Activated naive CD8-positive, alpha-beta T cell treated with anti-CD3 and anti-CD28 coated beads, Interleukin-2, amount 10 ng/mL, durations not matched to agents 7 days and 5 days (primary cell): ENCODE measurements around the gene CTPS1. TPM values are rescaled to one million over a fixed set of nuclear protein-coding genes. Genes with fewer than 3 reads are reported as not detected.

Source experiments
- ATAC-seq: fragments of 150-1000 bp; cut with Tn5 transposase; one replicate; pipeline ENCODE4 v1.10.0; 2021; ENCODE audit warnings: low read depth, moderate library complexity
- POLR2A ChIA-PET: fragments of 350-600 bp; sonication (Branson Sonifier 250); formaldehyde crosslinking; loops from one replicate; lab custom pipeline; 2021; ENCODE audit warnings: antibody characterized with exemption; lab: Charles Lee
- DNase-seq: peaks from one replicate; pipeline ENCODE4 v3.0.0; 2021
- H3K27ac Mint-ChIP-seq: one replicate; pipeline ENCODE4 v1.8.0; 2022; ENCODE audit warnings: mild to moderate bottlenecking, mixed read lengths
- H3K27me3 Mint-ChIP-seq: one replicate; pipeline ENCODE4 v1.8.0; 2022; ENCODE audit warnings: mild to moderate bottlenecking, moderate library complexity, mixed read lengths
- H3K36me3 Mint-ChIP-seq: one replicate; pipeline ENCODE4 v1.8.0; 2021; ENCODE audit warnings: mild to moderate bottlenecking, mixed read lengths
- H3K4me1 Mint-ChIP-seq: one replicate; pipeline ENCODE4 v1.8.0; 2021; ENCODE audit warnings: mixed read lengths
- H3K4me3 Mint-ChIP-seq: one replicate; pipeline ENCODE4 v1.8.0; 2022; ENCODE audit warnings: mild to moderate bottlenecking, moderate library complexity, mixed read lengths
- H3K9me3 Mint-ChIP-seq: one replicate; pipeline ENCODE4 v1.8.0; 2021; ENCODE audit warnings: mixed read lengths
- total RNA-seq, 2 experiments: library from RNA; stranded (reverse); gene quantifications; one replicate each; pipeline ENCODE4 v1.2.3, GENCODE V29; 2021

CTPS1 gene
- total RNA-seq, 2 experiments from 2014 or later = 45.1 to 47.5 TPM

GRCh38 chr1:40987439-40988276 lies 8.2 kb downstream of the CTPS1 start:
- H3K4me3 Mint-ChIP-seq = no peak overlapping the region
- H3K27ac Mint-ChIP-seq = no peak overlapping the region
- ATAC-seq (no peak), DNase-seq (no peak)
- POLR2A ChIA-PET = no interaction called here
- no peaks in the 10 kb centered on the region for H3K27me3 Mint-ChIP-seq
- H3K4me1 Mint-ChIP-seq = peaks cover 15% of the 10 kb centered on the region
- no peaks in the 10 kb centered on the region for H3K9me3 Mint-ChIP-seq
- peaks cover 49% of the 10 kb centered on the region for H3K36me3 Mint-ChIP-seq

DNA sequence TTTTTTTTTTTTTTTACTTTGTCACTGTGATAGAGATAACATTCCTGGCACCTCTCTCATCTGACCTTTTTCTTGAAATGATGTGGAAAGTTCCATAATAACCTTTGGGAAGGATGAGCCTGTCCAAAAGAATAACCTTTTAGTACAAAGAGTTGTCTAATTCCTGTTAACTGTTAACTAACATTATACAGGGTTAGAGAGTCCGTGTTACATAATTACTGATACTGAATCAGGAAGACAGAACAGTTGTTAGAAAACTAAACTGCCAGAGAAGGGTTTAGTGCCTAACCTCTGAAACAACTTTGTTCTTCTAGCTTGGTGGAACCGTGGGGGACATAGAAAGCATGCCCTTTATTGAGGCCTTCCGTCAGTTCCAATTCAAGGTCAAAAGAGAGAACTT lies 8.8 kb downstream of the CTPS1 start:
- H3K27me3 Mint-ChIP-seq = no peaks in the 10 kb centered on the region
- peaks cover 12% of the 10 kb centered on the region for H3K4me1 Mint-ChIP-seq
- no peak for ATAC-seq
- no peaks in the 10 kb centered on the region for H3K9me3 Mint-ChIP-seq
- H3K4me3 Mint-ChIP-seq = no peak overlapping the region
- POLR2A ChIA-PET = no interaction called here
- no peak overlapping the region for H3K27ac Mint-ChIP-seq
- no peak for DNase-seq
- peaks cover 47% of the 10 kb centered on the region for H3K36me3 Mint-ChIP-seq

GRCh38 chr1:40989066-40989465 lies 9.6 kb downstream of the CTPS1 start:
- Mint-ChIP-seq H3K27ac (no peak overlapping the region), H3K27me3 (no peaks in the 10 kb centered on the region), H3K4me1 (peaks cover 7% of the 10 kb centered on the region), H3K9me3 (no peaks in the 10 kb centered on the region), H3K4me3 (no peak overlapping the region), H3K36me3 (peaks cover 42% of the 10 kb centered on the region)
- POLR2A ChIA-PET = no interaction called here
- ATAC-seq (no peak), DNase-seq (no peak)

DNA sequence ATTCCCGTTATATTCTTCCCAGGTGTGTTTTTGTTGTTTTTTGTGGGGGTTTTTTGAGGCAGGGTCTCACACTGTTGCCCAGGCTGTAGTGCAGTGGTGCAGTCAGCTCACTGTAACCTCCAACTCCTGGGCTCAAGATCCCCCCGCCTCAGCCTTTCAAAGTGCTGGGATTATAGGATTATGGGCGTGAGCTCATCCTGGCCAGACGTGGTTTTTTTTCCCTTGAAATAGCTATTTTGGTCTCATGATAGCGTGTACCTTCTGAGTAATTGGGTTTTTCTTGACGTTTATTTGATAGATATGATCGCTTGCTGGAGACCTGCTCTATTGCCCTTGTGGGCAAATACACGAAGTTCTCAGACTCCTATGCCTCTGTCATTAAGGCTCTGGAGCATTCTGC lies 17.6 kb downstream of the CTPS1 start:
- no peaks in the 10 kb centered on the region for H3K27me3 Mint-ChIP-seq
- no peaks in the 10 kb centered on the region for H3K9me3 Mint-ChIP-seq
- peaks cover 10% of the 10 kb centered on the region for H3K4me1 Mint-ChIP-seq
- no peak overlapping the region for H3K4me3 Mint-ChIP-seq
- peaks cover 38% of the 10 kb centered on the region for H3K36me3 Mint-ChIP-seq
- DNase-seq (no peak), ATAC-seq (no peak)
- POLR2A ChIA-PET = interaction anchor here (0.9 kb wide), 1 partner anchor 17 kb away, joined by 3 read pairs; no protein-coding TSS in a partner anchor
- H3K27ac Mint-ChIP-seq = no peak overlapping the region

GRCh38 chr1:40998668-40999067 lies 19.2 kb downstream of the CTPS1 start:
- DNase-seq = no peak
- Mint-ChIP-seq H3K36me3 (peaks cover 48% of the 10 kb centered on the region), H3K27me3 (no peaks in the 10 kb centered on the region), H3K4me3 (no peak overlapping the region), H3K27ac (no peak overlapping the region), H3K4me1 (peaks cover 23% of the 10 kb centered on the region), H3K9me3 (no peaks in the 10 kb centered on the region)
- POLR2A ChIA-PET = interaction anchor here (0.6 kb wide), 1 partner anchor 319 kb away, joined by 3 read pairs; no protein-coding TSS in a partner anchor
- ATAC-seq = no peak

GRCh38 chr1:41003127-41003639 lies 23.7 kb downstream of the CTPS1 start:
- ATAC-seq = no peak
- Mint-ChIP-seq H3K9me3 (no peaks in the 10 kb centered on the region), H3K27ac (peak overlapping the region; percentile 53), H3K4me3 (no peak overlapping the region), H3K27me3 (no peaks in the 10 kb centered on the region), H3K36me3 (peaks cover 46% of the 10 kb centered on the region), H3K4me1 (peaks cover 26% of the 10 kb centered on the region)
- POLR2A ChIA-PET = interaction anchor here (0.5 to 3.5 kb wide), 6 partner anchors 10 to 141 kb away, joined by 3 to 22 read pairs (median 5); partner anchors contain the start of genes CITED4 and CTPS1
- DNase-seq = no peak

DNA sequence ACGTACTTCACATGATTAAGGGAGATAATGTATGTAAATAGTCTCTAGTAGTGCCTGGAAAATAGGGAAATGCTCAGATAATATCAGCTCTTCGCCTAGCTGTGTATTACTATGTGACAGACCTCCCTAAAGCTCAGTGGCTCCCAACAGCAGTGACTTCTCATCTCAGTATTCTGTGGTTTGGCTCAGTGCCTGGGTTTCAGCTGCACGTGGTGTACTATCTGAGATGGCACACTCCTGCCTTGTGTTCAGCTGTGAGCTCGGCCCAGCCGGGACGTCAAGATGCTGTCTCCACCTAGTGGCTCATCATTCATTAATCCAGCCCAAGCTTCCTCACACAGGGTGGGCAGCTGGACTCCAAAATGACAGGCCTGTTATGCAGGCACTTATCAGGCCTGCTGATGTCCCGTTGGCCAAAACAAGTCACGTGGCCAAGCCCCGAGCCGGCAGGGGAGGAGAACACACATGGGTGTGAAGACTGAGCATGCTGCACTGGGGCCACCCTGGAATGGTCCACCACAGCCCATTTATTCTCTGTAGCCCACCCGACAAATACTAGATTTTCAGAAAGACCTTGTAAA lies 24.2 kb downstream of the CTPS1 start:
- Mint-ChIP-seq H3K27ac (peak overlapping the region; percentile 53), H3K4me1 (peaks cover 24% of the 10 kb centered on the region), H3K4me3 (no peak overlapping the region), H3K9me3 (no peaks in the 10 kb centered on the region), H3K27me3 (no peaks in the 10 kb centered on the region), H3K36me3 (peaks cover 47% of the 10 kb centered on the region)
- peak; percentile 99 for ATAC-seq
- DNase-seq = peak; percentile 65
- POLR2A ChIA-PET = interaction anchor here (0.5 to 3.5 kb wide), 6 partner anchors 10 to 142 kb away, joined by 3 to 22 read pairs (median 5); partner anchors contain the start of genes CITED4 and CTPS1

GRCh38 chr1:41005876-41006275 lies 26.4 kb downstream of the CTPS1 start:
- peak overlapping the region; percentile 67 for H3K27ac Mint-ChIP-seq
- POLR2A ChIA-PET = no interaction called here
- peaks cover 24% of the 10 kb centered on the region for H3K4me1 Mint-ChIP-seq
- no peak overlapping the region for H3K4me3 Mint-ChIP-seq
- H3K36me3 Mint-ChIP-seq = peaks cover 44% of the 10 kb centered on the region
- no peak for DNase-seq
- ATAC-seq = no peak
- H3K27me3 Mint-ChIP-seq = no peaks in the 10 kb centered on the region
- H3K9me3 Mint-ChIP-seq = no peaks in the 10 kb centered on the region

DNA sequence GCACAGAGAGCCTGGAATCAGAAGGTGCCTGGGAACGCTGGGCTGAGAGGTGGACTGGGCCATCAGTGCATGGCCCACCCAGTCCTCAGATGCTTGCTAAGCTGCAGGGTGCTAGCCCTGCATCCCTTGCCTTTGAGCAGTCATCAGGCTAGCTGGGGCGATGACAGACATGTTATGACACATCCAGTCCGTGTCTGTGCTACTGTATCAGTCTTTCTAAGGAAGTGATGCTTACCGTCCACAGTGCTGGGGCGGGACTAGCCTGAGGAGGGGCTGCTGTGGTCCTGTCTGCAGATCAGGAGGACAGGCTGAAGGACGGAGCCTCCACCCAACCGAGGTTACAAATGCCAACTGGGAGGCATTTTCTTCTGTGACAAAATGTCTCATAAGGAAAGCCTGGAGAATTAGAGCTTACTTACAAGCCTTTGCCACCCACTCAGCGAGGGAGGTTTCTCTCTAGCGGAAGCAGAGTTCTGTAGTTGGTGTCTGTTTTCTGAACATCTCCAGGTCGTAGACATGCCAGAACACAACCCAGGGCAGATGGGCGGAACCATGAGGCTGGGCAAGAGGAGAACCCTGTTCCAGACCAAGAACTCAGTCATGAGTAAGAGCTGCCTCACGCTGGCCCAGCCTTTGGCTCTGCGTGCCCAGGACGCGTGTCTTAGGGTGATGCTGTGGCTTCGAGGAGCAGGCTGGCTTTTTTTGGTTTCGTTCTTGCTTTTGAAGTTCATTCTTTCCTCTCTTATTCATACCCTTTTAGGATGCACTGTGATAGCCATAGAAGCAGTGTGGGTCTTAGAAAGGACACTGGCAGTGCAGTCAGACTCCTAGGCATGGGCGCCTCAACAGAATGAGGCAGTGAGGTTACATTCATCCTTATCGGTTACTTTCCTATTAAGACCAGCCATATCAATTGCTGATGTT lies 27.7 kb downstream of the CTPS1 start:
- Mint-ChIP-seq H3K27ac (no peak overlapping the region), H3K4me1 (peaks cover 19% of the 10 kb centered on the region), H3K4me3 (no peak overlapping the region), H3K9me3 (no peaks in the 10 kb centered on the region), H3K36me3 (peaks cover 43% of the 10 kb centered on the region), H3K27me3 (no peaks in the 10 kb centered on the region)
- DNase-seq (no peak), ATAC-seq (no peak)
- POLR2A ChIA-PET = no interaction called here

DNA sequence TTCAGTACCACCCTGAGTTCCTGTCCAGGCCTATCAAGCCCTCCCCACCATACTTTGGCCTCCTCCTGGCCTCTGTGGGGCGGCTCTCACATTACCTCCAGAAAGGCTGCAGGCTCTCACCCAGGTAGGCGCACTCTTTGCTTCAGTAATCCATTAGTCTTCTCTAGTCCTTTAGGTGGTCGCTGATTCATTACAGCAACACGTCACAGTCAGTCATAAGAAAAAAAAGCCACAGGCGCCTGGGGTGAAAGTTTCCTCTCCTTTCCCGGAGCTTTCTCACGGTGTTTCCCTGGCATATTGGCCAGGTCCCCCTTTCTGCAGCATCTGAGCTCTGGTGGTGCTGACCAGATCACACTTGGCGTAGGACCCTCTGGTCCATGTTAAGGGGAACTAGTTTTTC lies 30.0 kb downstream of the CTPS1 start:
- POLR2A ChIA-PET = interaction anchor here (1.0 kb wide), 1 partner anchor 30 kb away, joined by 3 read pairs; the partner anchor contains the start of gene CTPS1
- no peak overlapping the region for H3K4me3 Mint-ChIP-seq
- H3K4me1 Mint-ChIP-seq = no peaks in the 10 kb centered on the region

DNA sequence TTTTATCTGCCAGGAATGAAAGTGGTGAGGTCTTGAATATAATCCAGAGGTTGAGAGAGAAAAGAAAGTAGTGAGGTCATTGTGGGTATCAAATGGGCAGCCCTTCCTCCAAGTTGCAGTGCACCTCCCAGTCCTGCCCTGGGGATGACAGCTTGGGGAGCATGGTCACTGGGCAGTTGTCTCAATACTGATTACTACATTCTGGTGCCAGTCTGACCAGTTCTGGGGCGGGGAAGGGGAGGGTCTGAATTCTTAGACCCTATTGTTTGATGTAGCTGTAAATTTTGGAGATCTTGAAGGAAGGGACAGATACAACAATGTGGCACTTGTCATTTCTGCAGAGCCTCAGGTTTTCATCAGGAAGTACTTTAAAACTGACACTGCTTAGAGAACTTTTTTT lies 30.8 kb downstream of the CTPS1 start:
- ATAC-seq (no peak), DNase-seq (no peak)
- H3K27me3 Mint-ChIP-seq = no peaks in the 10 kb centered on the region
- H3K36me3 Mint-ChIP-seq = peaks cover 29% of the 10 kb centered on the region
- peaks cover 5% of the 10 kb centered on the region for H3K4me1 Mint-ChIP-seq
- no peaks in the 10 kb centered on the region for H3K9me3 Mint-ChIP-seq
- POLR2A ChIA-PET = no interaction called here
- no peak overlapping the region for H3K27ac Mint-ChIP-seq
- no peak overlapping the region for H3K4me3 Mint-ChIP-seq

More for the DNA sequence above, 30.0 kb downstream of the CTPS1 start:
- Mint-ChIP-seq H3K27ac (no peak overlapping the region), H3K9me3 (no peaks in the 10 kb centered on the region), H3K36me3 (peaks cover 26% of the 10 kb centered on the region), H3K27me3 (no peaks in the 10 kb centered on the region)
- DNase-seq (no peak), ATAC-seq (no peak)

GRCh38 chr1:41013024-41013423 lies 33.5 kb downstream of the CTPS1 start:
- Mint-ChIP-seq H3K27me3 (no peaks in the 10 kb centered on the region), H3K27ac (no peak overlapping the region), H3K4me1 (peaks cover 5% of the 10 kb centered on the region), H3K9me3 (no peaks in the 10 kb centered on the region), H3K36me3 (peaks cover 23% of the 10 kb centered on the region), H3K4me3 (no peak overlapping the region)
- POLR2A ChIA-PET = no interaction called here
- DNase-seq (no peak), ATAC-seq (no peak)

DNA sequence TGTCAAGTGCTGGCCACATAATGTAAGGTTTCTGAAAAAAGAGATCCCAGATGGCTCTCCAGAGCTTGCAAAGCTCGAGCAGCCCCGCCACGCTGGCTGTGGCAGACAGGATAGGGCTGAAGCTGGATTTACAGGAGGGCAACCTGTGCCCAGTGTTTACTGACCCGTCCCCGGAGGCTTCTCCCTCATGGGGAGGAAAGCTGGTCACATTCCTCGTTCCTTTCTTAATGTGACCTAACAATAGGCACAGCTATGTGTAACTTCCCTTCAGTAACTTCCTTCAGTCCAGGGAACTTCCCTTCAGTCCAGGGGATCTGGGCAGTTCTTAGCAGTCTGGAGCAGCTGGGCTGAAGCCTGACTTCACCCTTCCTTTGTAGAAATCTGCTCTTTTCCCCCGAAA lies 34.3 kb downstream of the CTPS1 start:
- no peak overlapping the region for H3K4me3 Mint-ChIP-seq
- ATAC-seq = no peak
- no peak for DNase-seq
- H3K9me3 Mint-ChIP-seq = no peaks in the 10 kb centered on the region
- H3K27me3 Mint-ChIP-seq = no peaks in the 10 kb centered on the region
- POLR2A ChIA-PET = no interaction called here
- peaks cover 5% of the 10 kb centered on the region for H3K4me1 Mint-ChIP-seq
- H3K27ac Mint-ChIP-seq = peak overlapping the region; percentile 30
- H3K36me3 Mint-ChIP-seq = peaks cover 20% of the 10 kb centered on the region
